ENCODE measurements around the gene FAM170B. TPM values are rescaled to one million over a fixed set of nuclear protein-coding genes. Genes with fewer than 3 reads are reported as not detected.

Gene FAM170B
- total and polyA plus RNA-seq, 2 donors (not counting 3 experiments of a cell fraction or from before 2014, with no cell fraction given), result not detected

DNA sequence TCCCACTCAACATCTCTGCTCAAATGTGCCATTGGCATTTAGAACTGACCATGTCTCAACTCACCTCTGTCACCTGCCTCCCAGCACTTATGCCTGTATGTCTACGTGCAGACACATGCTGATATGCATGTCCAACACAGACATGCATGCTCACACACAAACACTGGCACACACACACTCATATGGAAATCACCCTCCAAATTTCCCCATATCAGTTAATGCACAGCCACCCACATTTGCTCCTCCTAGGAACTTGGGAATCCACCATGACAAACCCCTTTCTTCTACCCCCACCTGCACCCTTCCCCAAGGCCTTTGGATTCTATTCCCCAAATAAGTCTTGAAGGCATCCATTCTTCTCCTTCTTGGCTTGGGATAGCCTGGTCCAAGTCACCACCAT, 4.4 kb downstream of the FAM170B start:
- Histone ChIP-seq H3K9me3 (replicated peaks; ENCODE audit: control insufficient read depth, insufficient read depth, low read length) (no peaks in the 10 kb centered on the region), H3K27me3 (ENCODE audit: control insufficient read depth in 2 of 2, insufficient read depth in 2 of 2, low read length in 2 of 2) (no peaks in the 10 kb centered on the region), H3K4me2 (ENCODE audit: insufficient read depth, low read length) (no peak overlapping the region), H2AFZ (ENCODE audit: low read depth, low read length) (no peak overlapping the region), H3K9ac (replicated peaks; ENCODE audit: extremely low read depth, insufficient read depth, low read length) (no peak overlapping the region), H3K27ac (ENCODE audit: insufficient read depth, low read depth, low read length) (no peak overlapping the region), H3K9me1 (replicated peaks; ENCODE audit: control insufficient read depth, extremely low read depth, insufficient read depth, low read length) (no peaks in the 10 kb centered on the region), H3K4me1 (ENCODE audit: control insufficient read depth, extremely low read depth, insufficient read depth, low read length) (no peaks in the 10 kb centered on the region), H3K36me3 (ENCODE audit: control insufficient read depth in 2 of 2, extremely low read depth in 1 of 2, insufficient read depth in 2 of 2, low read length in 2 of 2) (no peaks in the 10 kb centered on the region), H3K4me3 (replicated peaks in 1 of 3; ENCODE audit: insufficient read depth in 1 of 3, low read depth in 1 of 3, low read length in 3 of 3) (no peak overlapping the region), H4K20me1 (replicated peaks; ENCODE audit: control insufficient read depth, extremely low read depth, insufficient read depth, low read length) (no peaks in the 10 kb centered on the region), H3K79me2 (ENCODE audit: control insufficient read depth, insufficient read depth, low read length) (no peaks in the 10 kb centered on the region)
- ChIA-PET POLR2A (no interaction called here), CTCF (no interaction called here)
- DNase-seq (ENCODE audit: low read depth, low spot score) (no peak), FAIRE-seq (no peak)
- dilution Hi-C loops (cut with MboI; ENCODE audit: extremely low pct_ligation_motif_present, low sequenced_read_pairs) (no loop called here), intact Hi-C loops (cut with micrococcal nuclease) (no loop called here)
- BruUV-seq (replicated peaks), result no TSS peak
- no peak for TF ChIP-seq MYC (IDR thresholded peaks at IDR 0.05; ENCODE audit: low read depth, low read length)
- TF ChIP-seq, protein P1, sequence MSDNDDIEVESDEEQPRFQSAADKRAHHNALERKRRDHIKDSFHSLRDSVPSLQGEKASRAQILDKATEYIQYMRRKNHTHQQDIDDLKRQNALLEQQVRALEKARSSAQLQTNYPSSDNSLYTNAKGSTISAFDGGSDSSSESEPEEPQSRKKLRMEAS (IDR thresholded peaks at IDR 0.05; ENCODE audit: insufficient read depth, insufficient read length), result no peak
- no peak for TF ChIP-seq GATA2 (IDR thresholded peaks at IDR 0.05; ENCODE audit: insufficient read depth, insufficient read length, low read depth, low read length)
- TF ChIP-seq EZH2 (IDR thresholded peaks at IDR 0.05; ENCODE audit: borderline replicate concordance, low read depth, low read length, severe bottlenecking), result no peak
- TF ChIP-seq, protein P2, sequence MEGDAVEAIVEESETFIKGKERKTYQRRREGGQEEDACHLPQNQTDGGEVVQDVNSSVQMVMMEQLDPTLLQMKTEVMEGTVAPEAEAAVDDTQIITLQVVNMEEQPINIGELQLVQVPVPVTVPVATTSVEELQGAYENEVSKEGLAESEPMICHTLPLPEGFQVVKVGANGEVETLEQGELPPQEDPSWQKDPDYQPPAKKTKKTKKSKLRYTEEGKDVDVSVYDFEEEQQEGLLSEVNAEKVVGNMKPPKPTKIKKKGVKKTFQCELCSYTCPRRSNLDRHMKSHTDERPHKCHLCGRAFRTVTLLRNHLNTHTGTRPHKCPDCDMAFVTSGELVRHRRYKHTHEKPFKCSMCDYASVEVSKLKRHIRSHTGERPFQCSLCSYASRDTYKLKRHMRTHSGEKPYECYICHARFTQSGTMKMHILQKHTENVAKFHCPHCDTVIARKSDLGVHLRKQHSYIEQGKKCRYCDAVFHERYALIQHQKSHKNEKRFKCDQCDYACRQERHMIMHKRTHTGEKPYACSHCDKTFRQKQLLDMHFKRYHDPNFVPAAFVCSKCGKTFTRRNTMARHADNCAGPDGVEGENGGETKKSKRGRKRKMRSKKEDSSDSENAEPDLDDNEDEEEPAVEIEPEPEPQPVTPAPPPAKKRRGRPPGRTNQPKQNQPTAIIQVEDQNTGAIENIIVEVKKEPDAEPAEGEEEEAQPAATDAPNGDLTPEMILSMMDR (IDR thresholded peaks at IDR 0.05; ENCODE audit: extremely low read depth in 1 of 2, insufficient read depth in 1 of 2, low read depth in 1 of 2, low read length in 2 of 2), result no peak
- TF ChIP-seq JUN (IDR thresholded peaks at IDR 0.05; ENCODE audit: borderline replicate concordance, insufficient read depth, insufficient read length, low read depth), result no peak
- TF ChIP-seq POLR2AphosphoS5 (IDR thresholded peaks at IDR 0.05; ENCODE audit: insufficient read depth, low read depth, low read length), result no peak
- TF ChIP-seq POLR2A (IDR thresholded peaks at IDR 0.05; ENCODE audit: low read depth, low read length), result no peak
- no peak for TF ChIP-seq FOS (IDR thresholded peaks at IDR 0.05; ENCODE audit: borderline replicate concordance, insufficient read depth, low read length)

All from endothelial cell of umbilical vein (primary cell).